ENCODE results near the gene CAPN3.

The CAPN3 gene

DNA sequence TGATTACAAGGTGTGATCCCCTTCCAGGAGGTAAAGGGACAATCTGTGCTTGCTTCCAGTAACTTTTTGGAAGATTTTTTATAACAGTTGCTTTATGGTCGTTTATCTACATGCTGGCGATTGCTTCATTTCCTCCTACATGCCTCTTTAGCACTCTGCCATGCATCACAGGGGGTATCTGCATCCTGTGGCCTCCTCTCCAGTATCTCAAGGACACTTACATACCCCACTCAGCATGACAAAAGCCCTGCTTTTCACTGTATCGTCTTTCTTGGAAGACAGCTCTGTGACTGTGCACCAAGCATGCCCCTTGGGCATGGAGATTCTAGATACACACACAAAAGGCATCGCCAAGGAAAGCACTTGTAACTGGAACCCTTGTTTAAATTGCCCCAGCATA lies 25.3 kb downstream of the CAPN3 start:
- no peak overlapping the region for H3K4me3 ChIP-seq (ENCODE audit: low read depth, low read length)
- no peak for TF ChIP-seq CTCF (IDR thresholded peaks at IDR 0.05; ENCODE audit: low read depth, low read length)
- DNase-seq (ENCODE audit: low read depth, low spot score) = no peak
- in situ Hi-C loops (cut with HindIII; ENCODE audit: low sequenced_read_pairs) = no loop called here

DNA sequence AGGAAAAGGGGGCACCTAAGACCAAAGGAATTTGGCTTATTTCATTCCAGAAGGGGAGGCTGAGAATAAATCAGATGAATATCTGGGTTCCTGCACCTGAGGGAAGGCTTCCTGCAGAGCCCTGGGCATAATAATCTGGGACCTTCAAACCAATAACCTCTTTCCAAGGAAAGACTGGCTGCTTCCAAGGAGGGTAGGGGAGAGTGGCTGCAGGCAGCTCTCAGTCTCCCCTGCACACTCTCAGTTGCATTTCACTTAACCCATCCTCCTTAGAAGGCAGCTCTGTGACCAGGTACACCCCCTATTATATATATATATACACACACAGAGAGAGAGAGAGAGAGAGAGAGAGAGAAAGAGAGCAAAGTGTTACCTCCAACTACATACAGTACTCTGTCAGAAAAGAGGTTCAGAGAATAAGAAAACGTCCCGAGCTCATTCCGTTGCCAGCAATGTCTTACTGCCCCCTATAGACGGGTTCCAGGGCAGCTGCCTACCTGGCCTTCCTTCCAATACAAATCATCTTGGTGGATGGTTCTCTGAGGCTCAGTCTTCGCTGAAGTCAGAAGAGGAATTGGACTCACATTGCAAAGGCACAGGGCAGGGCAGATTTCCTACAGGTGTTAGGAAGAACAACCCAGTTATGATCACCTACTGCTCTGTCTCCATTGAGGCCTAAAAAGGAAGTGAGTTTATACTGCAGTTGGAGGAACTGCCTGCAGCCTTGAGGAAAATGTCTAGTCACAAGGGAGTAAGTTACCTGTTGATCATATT lies 26.1 kb downstream of the CAPN3 start:
- in situ Hi-C loops (cut with HindIII; ENCODE audit: low sequenced_read_pairs) = no loop called here
- H3K4me3 ChIP-seq (ENCODE audit: low read depth, low read length) = no peak overlapping the region
- TF ChIP-seq CTCF (IDR thresholded peaks at IDR 0.05; ENCODE audit: low read depth, low read length) = peak; percentile 82
- peak; percentile 43 for DNase-seq (ENCODE audit: low read depth, low spot score)

DNA sequence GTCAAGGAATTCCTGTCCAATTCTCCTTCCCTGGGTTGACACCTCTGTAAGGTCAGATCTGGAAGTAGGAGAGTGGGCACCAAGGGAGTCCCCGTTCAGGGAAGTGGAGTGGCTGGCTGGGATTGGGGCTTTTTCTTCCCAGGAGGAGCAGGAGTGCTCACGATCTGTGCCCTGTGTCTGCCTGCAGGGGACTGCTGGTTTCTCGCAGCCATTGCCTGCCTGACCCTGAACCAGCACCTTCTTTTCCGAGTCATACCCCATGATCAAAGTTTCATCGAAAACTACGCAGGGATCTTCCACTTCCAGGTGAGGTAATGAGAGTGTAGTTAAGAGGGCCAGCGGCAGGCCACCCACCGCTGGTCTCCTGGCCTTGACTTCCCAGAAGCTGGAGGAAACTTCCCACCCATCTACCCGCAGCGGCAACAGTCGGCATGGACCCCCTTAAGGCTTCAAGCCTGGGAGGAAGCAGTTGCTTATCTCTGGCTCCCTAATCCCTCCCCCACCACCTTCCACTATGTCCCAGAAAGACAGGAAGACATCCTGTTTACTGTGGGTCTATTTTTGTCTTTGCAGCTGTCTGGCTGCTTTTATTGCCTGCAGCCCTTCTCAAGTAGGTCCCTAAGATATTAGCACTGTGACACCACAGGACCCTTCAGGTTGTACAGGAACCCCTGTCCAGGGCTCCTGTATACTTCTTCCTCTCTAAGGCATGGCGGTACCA lies 26.8 kb downstream of the CAPN3 start:
- no peak overlapping the region for H3K4me3 ChIP-seq (ENCODE audit: low read depth, low read length)
- no peak for TF ChIP-seq CTCF (IDR thresholded peaks at IDR 0.05; ENCODE audit: low read depth, low read length)
- in situ Hi-C loops (cut with HindIII; ENCODE audit: low sequenced_read_pairs) = no loop called here
- DNase-seq (ENCODE audit: low read depth, low spot score) = no peak

GRCh38 chr15:42387603-42388002 lies 28.3 kb downstream of the CAPN3 start:
- in situ Hi-C loops (cut with HindIII; ENCODE audit: low sequenced_read_pairs) = no loop called here
- DNase-seq (ENCODE audit: low read depth, low spot score) = no peak
- TF ChIP-seq CTCF (IDR thresholded peaks at IDR 0.05; ENCODE audit: low read depth, low read length) = no peak
- H3K4me3 ChIP-seq (ENCODE audit: low read depth, low read length) = no peak overlapping the region

DNA sequence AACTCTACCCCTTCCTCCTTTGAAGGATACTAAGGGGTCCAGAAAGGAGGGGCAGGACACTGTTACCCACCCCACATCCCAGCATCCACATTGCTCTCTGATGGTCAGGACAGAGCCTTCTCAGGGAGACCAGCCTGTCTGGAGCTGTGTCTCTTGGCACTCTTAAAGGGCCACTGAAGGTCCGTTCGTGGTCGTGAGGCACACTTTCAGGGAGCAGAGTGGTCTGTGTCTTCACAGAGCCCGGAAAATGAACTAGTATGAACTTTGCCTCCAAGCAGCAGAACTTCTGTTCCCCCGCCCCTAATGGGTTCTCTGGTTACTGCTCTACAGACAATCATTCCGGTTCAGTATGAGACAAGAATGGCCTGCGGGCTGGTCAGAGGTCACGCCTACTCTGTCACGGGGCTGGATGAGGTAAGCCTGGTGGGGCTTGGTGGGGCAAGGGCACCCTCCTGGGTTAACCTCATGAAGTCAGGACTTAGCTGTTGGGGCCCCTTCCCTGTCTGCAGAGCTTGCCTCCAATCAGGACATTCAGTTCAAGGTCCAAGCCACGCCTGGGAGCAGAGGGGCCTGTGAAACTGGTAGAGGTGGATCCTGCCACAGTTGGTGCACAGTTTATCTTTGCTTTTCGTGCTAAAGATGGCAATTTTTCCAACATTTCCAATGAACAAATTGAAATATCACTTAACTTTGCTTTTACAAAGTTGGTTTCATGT lies 33.2 kb downstream of the CAPN3 start:
- TF ChIP-seq CTCF (IDR thresholded peaks at IDR 0.05; ENCODE audit: low read depth, low read length) = no peak
- in situ Hi-C loops (cut with HindIII; ENCODE audit: low sequenced_read_pairs) = no loop called here
- no peak overlapping the region for H3K4me3 ChIP-seq (ENCODE audit: low read depth, low read length)
- no peak for DNase-seq (ENCODE audit: low read depth, low spot score)

GRCh38 chr15:42394106-42394505 lies 34.8 kb downstream of the CAPN3 start:
- no peak overlapping the region for H3K4me3 ChIP-seq (ENCODE audit: low read depth, low read length)
- TF ChIP-seq CTCF (IDR thresholded peaks at IDR 0.05; ENCODE audit: low read depth, low read length) = no peak
- in situ Hi-C loops (cut with HindIII; ENCODE audit: low sequenced_read_pairs) = no loop called here
- no peak for DNase-seq (ENCODE audit: low read depth, low spot score)
